H9 (cell line): ENCODE results near the gene TRAF7. TPM values are rescaled to one million over a fixed set of nuclear protein-coding genes. Genes with fewer than 3 reads are reported as not detected.

Experiments
- DNase-seq: peaks from one replicate; pipeline ENCODE4 v3.0.0-alpha.2; 2017
- H2AFZ ChIP-seq: one replicate; pipeline ENCODE4 v1.6.1; 2013; ENCODE audit warnings: mild to moderate bottlenecking, low read length, control low read depth, moderate library complexity
- H2AK5ac ChIP-seq: 2 replicates; pipeline ENCODE4 v1.6.1; 2013; ENCODE audit warnings: low read length, control low read depth, mixed read lengths; ENCODE audit not compliant: insufficient read length
- H2BK120ac ChIP-seq: one replicate; pipeline ENCODE4 v1.6.1; 2013; ENCODE audit warnings: low read depth, mild to moderate bottlenecking, low read length, control low read depth, inconsistent platforms; ENCODE audit not compliant: poor library complexity, severe bottlenecking
- H2BK12ac ChIP-seq: 2 replicates; pipeline ENCODE4 v1.6.1; 2013; ENCODE audit warnings: low read length, control low read depth, mixed read lengths, low read depth; ENCODE audit not compliant: insufficient read length
- H2BK15ac ChIP-seq: 2 replicates; pipeline ENCODE4 v1.6.1; 2013; ENCODE audit warnings: low read depth, low read length, control low read depth
- H2BK20ac ChIP-seq: one replicate; pipeline ENCODE4 v1.6.1; 2013; ENCODE audit warnings: low read depth, mild to moderate bottlenecking, low read length, control low read depth, inconsistent platforms; ENCODE audit not compliant: poor library complexity, severe bottlenecking
- H2BK5ac ChIP-seq: 2 replicates; pipeline ENCODE4 v1.6.1; 2013; ENCODE audit warnings: low read length, control low read depth, mixed read lengths; ENCODE audit not compliant: insufficient read length
- H3K14ac ChIP-seq: 2 replicates; pipeline ENCODE4 v1.6.1; 2013; ENCODE audit warnings: low read length, control low read depth; ENCODE audit not compliant: insufficient read depth
- H3K18ac ChIP-seq: 2 replicates; pipeline ENCODE4 v1.6.1; 2013; ENCODE audit warnings: low read depth, mild to moderate bottlenecking, mixed read lengths, low read length, control low read depth; ENCODE audit not compliant: insufficient read length
- H3K23ac ChIP-seq: 2 replicates; pipeline ENCODE4 v1.6.1; 2013; ENCODE audit warnings: low read length, control low read depth, mixed read lengths, low read depth; ENCODE audit not compliant: insufficient read length
- H3K23me2 ChIP-seq: 2 replicates; pipeline ENCODE4 v1.6.1; 2013; ENCODE audit warnings: low read depth, mild to moderate bottlenecking, mixed read lengths, low read length, control low read depth; ENCODE audit not compliant: insufficient read length, poor library complexity, severe bottlenecking
- H3K27ac ChIP-seq: 2 replicates; pipeline ENCODE4 v1.5.1; 2013; ENCODE audit warnings: low read length, control low read depth, mixed read lengths, low read depth; ENCODE audit not compliant: insufficient read length
- H3K27me3 ChIP-seq: 2 replicates; pipeline ENCODE4 v1.6.1; 2013; ENCODE audit warnings: low read length, control low read depth, inconsistent platforms; ENCODE audit not compliant: insufficient read depth
- H3K4ac ChIP-seq: 2 replicates; pipeline ENCODE4 v1.6.1; 2013; ENCODE audit warnings: low read depth, mild to moderate bottlenecking, control low read depth, inconsistent platforms, low read length, moderate library complexity
- H3K4me1 ChIP-seq: 2 replicates; pipeline ENCODE4 v1.6.1; 2013; ENCODE audit warnings: low read length, control low read depth, inconsistent platforms; ENCODE audit not compliant: insufficient read depth
- H3K4me2 ChIP-seq: 2 replicates; pipeline ENCODE4 v1.6.1; 2013; ENCODE audit warnings: low read length, control low read depth, mixed read lengths; ENCODE audit not compliant: insufficient read length, insufficient read depth
- H3K56ac ChIP-seq: 2 replicates; pipeline ENCODE4 v1.6.1; 2013; ENCODE audit warnings: low read depth, mild to moderate bottlenecking, mixed read lengths, low read length, control low read depth; ENCODE audit not compliant: insufficient read length
- H3K79me1 ChIP-seq: 2 replicates; pipeline ENCODE4 v1.6.1; 2013; ENCODE audit warnings: low read depth, mild to moderate bottlenecking, moderate library complexity, low read length, control low read depth, inconsistent platforms; ENCODE audit not compliant: insufficient read depth, poor library complexity, severe bottlenecking
- H3K79me2 ChIP-seq: 2 replicates; pipeline ENCODE4 v1.6.1; 2013; ENCODE audit warnings: low read length, control low read depth, inconsistent platforms; ENCODE audit not compliant: insufficient read depth
- H3K9ac ChIP-seq: 2 replicates; pipeline ENCODE4 v1.6.1; 2013; ENCODE audit warnings: low read length, control low read depth, mixed read lengths; ENCODE audit not compliant: insufficient read length; ENCODE audit errors: extremely low read depth
- H3K9me3 ChIP-seq: one replicate; pipeline ENCODE4 v1.6.1; 2013; ENCODE audit warnings: low read depth, low read length, inconsistent platforms; ENCODE audit not compliant: control insufficient read depth
- H3T11ph ChIP-seq: one replicate; pipeline ENCODE4 v1.6.1; 2013; ENCODE audit warnings: mild to moderate bottlenecking, low read length, control low read depth, inconsistent platforms
- H4K20me1 ChIP-seq: one replicate; pipeline ENCODE4 v1.6.1; 2013; ENCODE audit not compliant: control insufficient read depth, insufficient read length, insufficient read depth
- H4K5ac ChIP-seq: 2 replicates; pipeline ENCODE4 v1.6.1; 2013; ENCODE audit warnings: low read depth, mild to moderate bottlenecking, mixed read lengths, low read length, control low read depth; ENCODE audit not compliant: insufficient read length
- H4K8ac ChIP-seq: replicated peaks from 2 replicates; pipeline ENCODE4 v1.6.1; 2013; ENCODE audit warnings: low read length, control low read depth, mixed read lengths, low read depth; ENCODE audit not compliant: insufficient read length
- H4K91ac ChIP-seq: 2 replicates; pipeline ENCODE4 v1.6.1; 2013; ENCODE audit warnings: low read depth, mild to moderate bottlenecking, moderate library complexity, mixed read lengths, low read length, control low read depth; ENCODE audit not compliant: insufficient read length
- H3K27ac Mint-ChIP-seq, 3 experiments: 2 replicates in 2 of 3; 3 replicates in 1 of 3; pipeline ENCODE4 v1.8.0; 2020 to 2021; ENCODE audit warnings: mixed read lengths in 3 of 3, mild to moderate bottlenecking in 1 of 3, moderate library complexity in 1 of 3
- H3K27me3 Mint-ChIP-seq: 2 replicates; pipeline ENCODE4 v1.8.0; 2021; ENCODE audit warnings: low read depth, mild to moderate bottlenecking, moderate library complexity, mixed read lengths
- H3K36me3 Mint-ChIP-seq, 3 experiments: 2 replicates in 2 of 3; 3 replicates in 1 of 3; pipeline ENCODE4 v1.8.0; 2020 to 2021; ENCODE audit warnings: low read depth in 3 of 3, mixed read lengths in 3 of 3; ENCODE audit not compliant: insufficient read depth in 1 of 3
- H3K4me1 Mint-ChIP-seq, 2 experiments: 2 replicates each; pipeline ENCODE4 v1.8.0; 2020; ENCODE audit warnings: mixed read lengths in 2 of 2
- H3K4me3 Mint-ChIP-seq, 2 experiments: 2 replicates in 1 of 2; 3 replicates in 1 of 2; pipeline ENCODE4 v1.8.0; 2020 to 2021; ENCODE audit warnings: mild to moderate bottlenecking in 2 of 2, mixed read lengths in 2 of 2, moderate library complexity in 1 of 2
- H3K9me3 Mint-ChIP-seq, 2 experiments: 2 replicates in 1 of 2; 3 replicates in 1 of 2; pipeline ENCODE4 v1.8.0; 2020; ENCODE audit warnings: mild to moderate bottlenecking in 2 of 2, mixed read lengths in 2 of 2, moderate library complexity in 1 of 2
- WGBS: extraction: QIAGEN DNeasy Blood & Tissue Kit; methylation state at CpG from one replicate; pipeline ENCODE4 v1.1.7; 2013; ENCODE audit warnings: missing lambda C conversion rate, low lambda C conversion rate, mixed read lengths; ENCODE audit not compliant: insufficient read length; ENCODE audit errors: extremely low coverage; 5-methylcytosine and 5-hydroxymethylcytosine counted together
- total RNA-seq: library from RNA; stranded (reverse); gene quantifications from 2 replicates; pipeline ENCODE4 v1.2.1, GENCODE V29; 2021
- TF ChIP-seq, protein P1 (sequence below): fragments of 200-600 bp; sonication (generic); conservative IDR thresholded peaks from 3 replicates; pipeline ENCODE4 v1.8.0; 2021; ENCODE audit warnings: antibody characterized with exemption, mild to moderate bottlenecking

The TRAF7 gene
- total RNA-seq, 1 experiment from 2014 or later, result 108 TPM

DNA sequence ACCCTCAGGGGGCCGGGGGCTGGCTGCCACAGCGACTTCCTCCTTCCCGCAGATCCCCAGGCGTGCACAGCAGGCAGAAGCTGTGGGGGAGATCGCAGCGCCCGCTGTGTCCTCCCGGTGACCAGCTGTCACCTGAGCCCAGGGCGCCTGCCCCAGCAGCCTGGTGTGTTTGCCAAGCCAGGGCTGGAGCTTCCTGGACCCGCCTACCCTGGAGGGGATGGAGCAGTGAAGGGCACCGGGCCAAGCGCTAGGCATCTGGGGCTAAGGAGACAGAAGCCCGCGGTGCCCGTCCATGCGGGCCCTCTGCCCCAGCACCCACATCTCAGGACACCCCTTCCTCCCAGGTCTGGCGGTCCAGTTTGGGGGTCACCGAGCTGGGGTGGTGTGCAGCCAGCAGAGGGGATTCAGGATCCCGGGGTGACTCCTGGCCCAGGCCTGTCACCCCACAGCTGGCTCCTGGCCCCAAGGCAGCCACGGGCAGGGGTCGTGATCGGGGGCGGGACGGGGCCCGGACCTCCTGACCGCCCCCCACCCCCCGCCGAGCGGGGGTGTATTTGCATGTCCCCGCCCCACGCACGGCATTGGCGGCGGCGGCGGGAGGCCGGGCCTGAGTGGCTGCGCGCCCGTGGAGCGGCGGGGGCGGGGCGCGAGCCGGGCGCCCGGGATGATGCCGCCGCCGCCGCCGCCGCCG lies 7.5 kb upstream of the TRAF7 start, which contains the start of gene RAB26:
Gene RAB26 (plus strand): TSS at position 645 of the 691 bp plus-strand sequence. CDS start 159 bp downstream, outside the sequence.
- Histone ChIP-seq H3K9ac (no peak within 1 kb of the TSS), H3K4ac (no peak within 1 kb of the TSS), H2BK20ac (no peak within 1 kb of the TSS), H3K27ac (no peak within 1 kb of the TSS), H3T11ph (no peak within 1 kb of the TSS), H4K5ac (no peak within 1 kb of the TSS), H3K27me3 (no peaks in the 10 kb centered on the region), H3K79me1 (no peaks in the 10 kb centered on the region), H3K79me2 (no peaks in the 10 kb centered on the region), H4K8ac (no peak within 1 kb of the TSS), H4K91ac (no peak within 1 kb of the TSS), H3K56ac (no peak within 1 kb of the TSS), H2BK15ac (no peak within 1 kb of the TSS), H2AK5ac (no peak within 1 kb of the TSS), H3K14ac (no peak within 1 kb of the TSS; the same call in 1 of the 2 replicates), H2BK120ac (no peak within 1 kb of the TSS), H2BK5ac (no peak within 1 kb of the TSS), H3K23me2 (peaks cover 16% of the 10 kb centered on the region), H2BK12ac (no peak within 1 kb of the TSS), H3K23ac (no peak within 1 kb of the TSS), H3K4me2 (peak within 1 kb of the TSS; percentile 56), H3K9me3 (no peaks in the 10 kb centered on the region), H3K4me1 (peaks cover 3% of the 10 kb centered on the region; the same call in 1 of the 2 replicates), H4K20me1 (no peaks in the 10 kb centered on the region), H2AFZ (no peak within 1 kb of the TSS), H3K18ac (no peak within 1 kb of the TSS)
- no CpG with 5 or more reads among the region's 55 CpGs for WGBS
- Mint-ChIP-seq H3K27me3 (peaks cover 29% of the 10 kb centered on the region), H3K36me3 (peaks cover 2 to 22% (median 15%) of the 10 kb centered on the region in 3 experiments; a peak in 6 of 7 replicates), H3K4me1 (peaks cover 26 to 34% of the 10 kb centered on the region in 2 experiments), H3K4me3 (peak within 1 kb of the TSS; percentile 58 to 80), H3K27ac (no peak within 1 kb of the TSS), H3K9me3 (no peaks in the 10 kb centered on the region; a peak in 1 of 5 replicates)
- DNase-seq, result peak; percentile 85
- TF ChIP-seq, protein P1, sequence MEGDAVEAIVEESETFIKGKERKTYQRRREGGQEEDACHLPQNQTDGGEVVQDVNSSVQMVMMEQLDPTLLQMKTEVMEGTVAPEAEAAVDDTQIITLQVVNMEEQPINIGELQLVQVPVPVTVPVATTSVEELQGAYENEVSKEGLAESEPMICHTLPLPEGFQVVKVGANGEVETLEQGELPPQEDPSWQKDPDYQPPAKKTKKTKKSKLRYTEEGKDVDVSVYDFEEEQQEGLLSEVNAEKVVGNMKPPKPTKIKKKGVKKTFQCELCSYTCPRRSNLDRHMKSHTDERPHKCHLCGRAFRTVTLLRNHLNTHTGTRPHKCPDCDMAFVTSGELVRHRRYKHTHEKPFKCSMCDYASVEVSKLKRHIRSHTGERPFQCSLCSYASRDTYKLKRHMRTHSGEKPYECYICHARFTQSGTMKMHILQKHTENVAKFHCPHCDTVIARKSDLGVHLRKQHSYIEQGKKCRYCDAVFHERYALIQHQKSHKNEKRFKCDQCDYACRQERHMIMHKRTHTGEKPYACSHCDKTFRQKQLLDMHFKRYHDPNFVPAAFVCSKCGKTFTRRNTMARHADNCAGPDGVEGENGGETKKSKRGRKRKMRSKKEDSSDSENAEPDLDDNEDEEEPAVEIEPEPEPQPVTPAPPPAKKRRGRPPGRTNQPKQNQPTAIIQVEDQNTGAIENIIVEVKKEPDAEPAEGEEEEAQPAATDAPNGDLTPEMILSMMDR, result no peak
